MM.1S (cell line): Measurements from ENCODE around the gene AMPH.

Experiments
- DNase-seq: peaks from one replicate; pipeline ENCODE4 v3.0.0-alpha.2; 2015
- H2AFZ ChIP-seq: fragments of 300-600 bp; sonication (generic); 2 replicates; pipeline ENCODE4 v1.6.0; 2016; ENCODE audit warnings: antibody characterized with exemption, low read length
- H3F3A ChIP-seq: fragments of 300-600 bp; sonication (generic); 2 replicates; pipeline ENCODE4 v1.6.1; 2016; ENCODE audit warnings: mild to moderate bottlenecking, antibody characterized with exemption, low read length, moderate library complexity, mixed read lengths; ENCODE audit not compliant: insufficient read depth
- H3K27ac ChIP-seq: fragments of 300-600 bp; sonication (generic); 2 replicates; pipeline ENCODE4 v1.5.1; 2016; ENCODE audit warnings: mild to moderate bottlenecking, low read length
- H3K27me3 ChIP-seq: fragments of 300-600 bp; sonication (generic); replicated peaks from 2 replicates; pipeline ENCODE4 v1.6.0; 2016; ENCODE audit warnings: low read length; ENCODE audit not compliant: insufficient read depth
- H3K36me3 ChIP-seq: fragments of 300-600 bp; sonication (generic); replicated peaks from 2 replicates; pipeline ENCODE4 v1.6.1; 2016; ENCODE audit warnings: mild to moderate bottlenecking, low read length, mixed read lengths; ENCODE audit not compliant: insufficient read depth
- H3K4me1 ChIP-seq: fragments of 300-600 bp; sonication (generic); 2 replicates; pipeline ENCODE4 v1.6.1; 2016; ENCODE audit warnings: low read length, mixed read lengths
- H3K4me2 ChIP-seq: fragments of 300-600 bp; sonication (generic); 2 replicates; pipeline ENCODE4 v1.6.0; 2016; ENCODE audit warnings: low read depth, low read length
- H3K4me3 ChIP-seq: fragments of 300-600 bp; sonication (generic); 2 replicates; pipeline ENCODE4 v1.5.1; 2016; ENCODE audit warnings: low read length, mixed read lengths
- H3K79me2 ChIP-seq: fragments of 300-600 bp; sonication (generic); 2 replicates; pipeline ENCODE4 v1.6.1; 2016; ENCODE audit warnings: mixed run types, low read length, mixed read lengths
- H3K9ac ChIP-seq: fragments of 300-600 bp; sonication (generic); 2 replicates; pipeline ENCODE4 v1.6.1; 2016; ENCODE audit warnings: low read length, mixed read lengths
- H3K9me2 ChIP-seq: fragments of 300-600 bp; sonication (generic); replicated peaks from 2 replicates; pipeline ENCODE4 v1.6.1; 2016; ENCODE audit warnings: mild to moderate bottlenecking, low read length, mixed read lengths; ENCODE audit not compliant: insufficient read depth
- H3K9me3 ChIP-seq: fragments of 300-600 bp; sonication (generic); replicated peaks from 2 replicates; pipeline ENCODE4 v1.6.1; 2016; ENCODE audit warnings: mild to moderate bottlenecking, low read length, mixed read lengths; ENCODE audit not compliant: insufficient read depth
- H4K20me1 ChIP-seq: fragments of 300-600 bp; sonication (generic); 2 replicates; pipeline ENCODE4 v1.6.1; 2016; ENCODE audit warnings: mild to moderate bottlenecking, low read length, moderate library complexity, mixed read lengths; ENCODE audit not compliant: insufficient read depth
- CTCF ChIP-seq: fragments of 300-600 bp; sonication (generic); IDR thresholded peaks from 2 replicates; pipeline ENCODE4 v1.5.1; 2016; ENCODE audit warnings: antibody characterized with exemption, low read length, mixed read lengths
- EZH2 ChIP-seq: fragments of 300-600 bp; sonication (generic); optimal IDR thresholded peaks from 2 replicates; pipeline ENCODE3; 2017; ENCODE audit warnings: low read depth, mild to moderate bottlenecking, antibody characterized with exemption, low read length, mixed read lengths
- EZH2phosphoT487 ChIP-seq: fragments of 300-600 bp; sonication (generic); IDR thresholded peaks from 2 replicates; pipeline ENCODE4 v1.6.1; 2018; ENCODE audit warnings: antibody characterized with exemption, low read length

Gene AMPH

GRCh38 chr7:38592737-38593288, 38.4 kb downstream of the AMPH start:
- H3K4me1 ChIP-seq: no peaks in the 10 kb centered on the region
- no peak overlapping the region for H3K4me3 ChIP-seq
- no peak overlapping the region for H2AFZ ChIP-seq
- H3K9me3 ChIP-seq: no peaks in the 10 kb centered on the region
- H3K27ac ChIP-seq: no peak overlapping the region
- no peaks in the 10 kb centered on the region for H3K9me2 ChIP-seq
- H3K79me2 ChIP-seq: no peaks in the 10 kb centered on the region
- H3K4me2 ChIP-seq: no peak overlapping the region
- H3K9ac ChIP-seq: no peak overlapping the region
- TF ChIP-seq EZH2phosphoT487 (no peak), CTCF (no peak), EZH2 (no peak)
- DNase-seq: no peak
- no peaks in the 10 kb centered on the region for H4K20me1 ChIP-seq
- H3K27me3 ChIP-seq: no peaks in the 10 kb centered on the region
- H3K36me3 ChIP-seq: no peaks in the 10 kb centered on the region
- H3F3A ChIP-seq: no peaks in the 10 kb centered on the region

DNA sequence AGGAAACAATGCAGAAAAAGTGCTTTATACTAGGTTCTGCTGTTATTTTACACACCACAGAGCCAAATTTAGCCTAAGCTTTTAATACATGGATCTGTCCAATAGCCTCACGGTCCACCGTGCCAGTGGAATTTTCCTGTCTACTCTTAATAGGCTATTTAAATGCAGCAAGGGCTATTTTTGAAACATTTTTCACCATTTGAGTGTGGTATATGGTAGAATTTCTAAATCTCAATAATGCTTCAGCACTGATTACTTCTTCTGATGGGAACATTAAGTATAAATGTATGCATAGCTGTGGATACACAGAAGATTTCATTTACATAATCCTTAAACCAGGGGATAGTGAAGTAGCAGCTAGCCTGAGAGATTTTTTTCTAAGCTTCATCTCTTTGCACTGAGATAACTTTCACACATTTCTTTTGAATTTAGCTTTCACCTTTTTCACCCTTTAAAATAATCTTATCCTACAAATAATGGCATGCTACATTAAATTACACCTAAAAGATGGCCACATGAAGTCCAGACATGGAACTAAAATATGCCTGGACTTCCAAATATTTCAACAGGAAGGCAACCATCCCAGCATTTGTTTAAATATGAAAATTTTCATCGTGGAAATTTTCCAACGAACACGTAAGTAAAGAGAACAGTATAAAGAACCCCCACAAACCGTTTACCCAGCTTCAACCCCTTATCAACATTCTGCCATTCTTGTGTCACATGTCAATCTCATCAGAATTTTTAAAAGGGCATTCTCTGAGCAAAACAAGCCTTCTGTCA, 45.4 kb downstream of the AMPH start:
- Histone ChIP-seq H3K9me2 (no peaks in the 10 kb centered on the region), H3F3A (no peaks in the 10 kb centered on the region), H3K9ac (no peak overlapping the region), H2AFZ (no peak overlapping the region), H3K79me2 (no peaks in the 10 kb centered on the region), H3K9me3 (no peaks in the 10 kb centered on the region), H3K36me3 (no peaks in the 10 kb centered on the region), H4K20me1 (no peaks in the 10 kb centered on the region), H3K27ac (no peak overlapping the region), H3K27me3 (no peaks in the 10 kb centered on the region), H3K4me3 (no peak overlapping the region), H3K4me1 (no peaks in the 10 kb centered on the region), H3K4me2 (no peak overlapping the region)
- no peak for TF ChIP-seq EZH2
- TF ChIP-seq CTCF: no peak
- TF ChIP-seq EZH2phosphoT487: no peak
- no peak for DNase-seq

- Histone ChIP-seq H2AFZ (no peak overlapping the region), H3K4me2 (no peak overlapping the region), H3K27me3 (no peaks in the 10 kb centered on the region), H3F3A (no peaks in the 10 kb centered on the region), H3K4me1 (no peaks in the 10 kb centered on the region), H3K9me3 (no peaks in the 10 kb centered on the region), H3K27ac (no peak overlapping the region), H3K9me2 (no peaks in the 10 kb centered on the region), H3K36me3 (no peaks in the 10 kb centered on the region), H3K79me2 (no peaks in the 10 kb centered on the region), H3K9ac (no peak overlapping the region), H3K4me3 (no peak overlapping the region), H4K20me1 (no peaks in the 10 kb centered on the region)
- TF ChIP-seq EZH2: no peak
- no peak for DNase-seq
Measured at GRCh38 chr7:38584443-38585210, 46.5 kb downstream of the AMPH start.
